Stimulated activated naive CD8-positive, alpha-beta T cell treated with anti-CD3 and anti-CD28 coated beads, Interleukin-15, Interleukin-2, amounts not matched to agents 100 ng/mL and 50 ng/mL, for 24 hours (primary cell): ENCODE measurements around the gene TMED7.
A peak's percentile ranks its signal among the peaks of the same experiment; 100 is the strongest.

Experiments used
- H3K27ac Mint-ChIP-seq: one replicate; pipeline ENCODE4 v1.8.0; 2021; ENCODE audit warnings: mild to moderate bottlenecking, mixed read lengths
- H3K27me3 Mint-ChIP-seq: one replicate; pipeline ENCODE4 v1.8.0; 2021; ENCODE audit warnings: mixed read lengths
- H3K36me3 Mint-ChIP-seq: one replicate; pipeline ENCODE4 v1.8.0; 2021; ENCODE audit warnings: low read depth, mixed read lengths
- H3K4me1 Mint-ChIP-seq: one replicate; pipeline ENCODE4 v1.8.0; 2021; ENCODE audit warnings: low read depth, mixed read lengths
- H3K4me3 Mint-ChIP-seq: one replicate; pipeline ENCODE4 v1.8.0; 2021; ENCODE audit warnings: mild to moderate bottlenecking, mixed read lengths
- H3K9me3 Mint-ChIP-seq: one replicate; pipeline ENCODE4 v1.8.0; 2021; ENCODE audit warnings: mixed read lengths

TMED7 gene

DNA sequence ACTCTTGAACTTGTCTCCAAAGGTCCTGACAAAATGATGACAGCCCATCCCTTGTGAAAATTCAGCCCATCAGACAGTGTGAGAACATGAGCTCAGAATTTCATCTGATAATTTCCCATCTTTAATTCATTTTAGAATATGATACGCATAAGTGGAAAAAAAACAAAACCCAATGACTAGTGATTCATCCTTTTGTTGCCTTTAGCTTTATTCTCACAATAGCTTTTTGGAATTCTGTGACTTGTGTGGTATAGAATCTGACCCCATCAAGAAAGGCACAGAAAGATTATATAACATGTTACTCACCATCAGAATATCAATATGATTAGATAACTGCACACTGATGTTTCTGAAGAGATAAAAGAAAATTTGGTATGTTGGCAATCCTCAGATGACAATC is 16.1 kb upstream of the TMED7 start:
- peaks cover 55% of the 10 kb centered on the region for H3K27me3 Mint-ChIP-seq
- H3K4me3 Mint-ChIP-seq, result no peak overlapping the region
- no peak overlapping the region for H3K27ac Mint-ChIP-seq
- H3K4me1 Mint-ChIP-seq, result peaks cover 21% of the 10 kb centered on the region
- H3K9me3 Mint-ChIP-seq, result no peaks in the 10 kb centered on the region
- H3K36me3 Mint-ChIP-seq, result no peaks in the 10 kb centered on the region

DNA sequence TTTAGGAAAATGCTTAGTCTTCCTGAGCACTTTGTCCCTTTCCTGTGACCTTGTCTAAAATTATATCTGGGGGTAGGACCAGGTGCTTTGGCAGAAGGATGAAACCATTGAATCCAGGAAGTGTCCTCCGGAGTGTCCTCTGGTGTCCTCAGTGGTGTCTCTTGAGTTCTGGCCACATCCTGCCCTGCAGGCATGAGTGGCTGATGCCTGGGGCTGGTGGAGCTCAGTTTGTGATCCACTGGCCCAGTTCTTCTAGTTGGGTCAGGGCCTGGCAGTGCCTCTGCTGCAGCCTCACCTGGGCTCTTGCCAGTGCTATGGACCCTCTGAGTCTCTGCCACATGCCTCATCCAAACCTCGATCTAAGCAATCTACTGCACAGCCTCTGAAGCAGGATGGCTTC is 14.4 kb upstream of the TMED7 start:
- Mint-ChIP-seq H3K27me3 (peaks cover 60% of the 10 kb centered on the region), H3K4me1 (peaks cover 37% of the 10 kb centered on the region), H3K36me3 (no peaks in the 10 kb centered on the region), H3K9me3 (no peaks in the 10 kb centered on the region), H3K27ac (no peak overlapping the region), H3K4me3 (no peak overlapping the region)

DNA sequence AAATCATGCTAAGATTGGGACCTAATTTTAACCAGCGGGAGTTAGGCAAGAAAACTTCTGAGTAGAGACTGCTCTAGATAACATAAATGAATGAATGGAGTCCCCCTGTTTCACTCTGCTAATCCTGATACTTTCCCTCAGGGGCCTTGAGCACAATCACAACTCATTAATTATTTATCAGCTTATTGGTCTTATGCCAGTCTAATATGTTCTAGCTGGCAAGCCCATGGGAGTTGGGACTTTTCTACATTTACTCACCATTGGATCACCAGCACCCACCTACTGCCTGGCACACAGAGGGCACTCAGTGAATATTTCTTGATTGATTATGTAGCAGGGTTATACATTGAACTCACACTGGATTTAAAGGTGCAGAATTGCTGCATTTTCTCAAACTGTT is 13.5 kb upstream of the TMED7 start:
- no peak overlapping the region for H3K4me3 Mint-ChIP-seq
- peaks cover 54% of the 10 kb centered on the region for H3K27me3 Mint-ChIP-seq
- H3K36me3 Mint-ChIP-seq, result no peaks in the 10 kb centered on the region
- peaks cover 42% of the 10 kb centered on the region for H3K4me1 Mint-ChIP-seq
- H3K9me3 Mint-ChIP-seq, result no peaks in the 10 kb centered on the region
- H3K27ac Mint-ChIP-seq, result no peak overlapping the region

DNA sequence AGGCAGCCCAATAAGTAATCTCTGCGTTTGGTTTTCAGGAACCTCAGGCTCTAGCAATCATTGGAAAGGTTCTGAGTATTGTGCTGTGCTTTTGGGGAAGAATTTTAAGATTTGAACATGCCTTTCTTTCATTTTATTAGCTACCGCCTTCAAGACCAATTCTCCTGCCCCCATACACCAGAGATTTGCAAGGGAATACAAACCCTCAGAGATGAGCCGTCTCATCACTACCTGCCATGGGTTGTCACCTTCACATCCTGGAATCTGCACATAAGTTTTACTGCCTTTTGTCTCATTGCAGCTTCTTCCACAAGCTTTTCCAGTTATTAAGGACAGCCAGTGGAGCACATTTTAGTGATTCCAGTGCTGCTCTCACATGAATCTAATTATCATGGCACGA is 11.7 kb upstream of the TMED7 start:
- no peaks in the 10 kb centered on the region for H3K36me3 Mint-ChIP-seq
- no peak overlapping the region for H3K27ac Mint-ChIP-seq
- peaks cover 47% of the 10 kb centered on the region for H3K27me3 Mint-ChIP-seq
- no peaks in the 10 kb centered on the region for H3K9me3 Mint-ChIP-seq
- H3K4me3 Mint-ChIP-seq, result no peak overlapping the region
- peaks cover 50% of the 10 kb centered on the region for H3K4me1 Mint-ChIP-seq

DNA sequence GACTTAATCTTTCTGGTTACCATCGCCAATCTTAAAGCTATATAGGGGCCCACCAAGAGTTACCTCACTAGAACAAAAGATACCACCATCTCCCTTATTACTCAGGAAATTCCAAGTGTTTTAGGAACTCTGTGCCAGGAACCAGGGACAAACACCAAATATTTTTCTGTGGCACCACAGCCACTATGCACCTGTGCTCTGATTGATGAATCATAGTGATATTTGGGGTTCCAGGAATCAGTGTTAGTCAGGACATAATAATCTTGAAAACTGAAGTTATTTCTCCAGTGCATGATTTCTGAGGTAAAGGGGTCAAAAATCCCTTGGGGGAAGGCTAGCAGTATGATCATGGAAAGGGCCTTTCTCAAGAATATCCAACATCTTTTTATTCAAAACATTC is 10.2 kb upstream of the TMED7 start:
- Mint-ChIP-seq H3K27ac (no peak overlapping the region), H3K4me1 (peaks cover 50% of the 10 kb centered on the region), H3K36me3 (no peaks in the 10 kb centered on the region), H3K4me3 (peak overlapping the region; percentile 23), H3K9me3 (no peaks in the 10 kb centered on the region), H3K27me3 (peaks cover 48% of the 10 kb centered on the region)

DNA sequence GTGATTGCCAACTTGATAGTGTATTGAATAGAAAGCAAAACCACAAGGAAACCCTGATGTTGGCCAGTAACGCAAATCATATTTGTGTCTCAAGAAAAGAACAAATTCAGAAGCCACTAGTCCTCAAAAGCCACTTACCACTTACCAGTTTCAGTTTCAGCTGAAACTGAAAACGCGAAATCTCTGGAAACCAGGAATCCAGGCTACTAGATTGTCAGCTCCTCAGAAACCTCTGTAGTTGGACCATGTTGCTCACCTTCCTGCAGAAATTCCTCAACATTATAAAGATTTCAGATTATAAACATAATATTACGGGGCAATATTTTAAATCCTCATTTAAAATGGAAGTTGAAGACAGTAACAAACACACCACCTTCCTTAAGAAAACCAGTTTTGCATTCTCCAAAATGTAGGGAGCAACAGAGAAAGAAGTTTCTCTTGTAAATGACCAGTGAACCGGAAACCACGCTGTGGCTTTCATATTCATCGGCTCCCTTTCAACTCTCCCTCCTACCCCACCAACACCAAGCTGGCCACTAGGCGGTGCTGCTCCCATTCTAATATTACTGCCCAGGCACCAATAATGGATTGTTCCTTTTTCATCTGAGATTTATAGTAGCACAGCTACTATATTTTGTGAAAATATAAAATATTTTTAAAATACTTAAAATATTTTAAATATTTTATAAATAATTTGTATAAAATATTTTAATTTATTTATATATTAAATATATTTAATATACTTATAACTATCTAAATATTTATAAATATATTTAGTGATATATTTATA is 8.7 kb upstream of the TMED7 start:
- H3K27ac Mint-ChIP-seq, result peak overlapping the region; percentile 61

DNA sequence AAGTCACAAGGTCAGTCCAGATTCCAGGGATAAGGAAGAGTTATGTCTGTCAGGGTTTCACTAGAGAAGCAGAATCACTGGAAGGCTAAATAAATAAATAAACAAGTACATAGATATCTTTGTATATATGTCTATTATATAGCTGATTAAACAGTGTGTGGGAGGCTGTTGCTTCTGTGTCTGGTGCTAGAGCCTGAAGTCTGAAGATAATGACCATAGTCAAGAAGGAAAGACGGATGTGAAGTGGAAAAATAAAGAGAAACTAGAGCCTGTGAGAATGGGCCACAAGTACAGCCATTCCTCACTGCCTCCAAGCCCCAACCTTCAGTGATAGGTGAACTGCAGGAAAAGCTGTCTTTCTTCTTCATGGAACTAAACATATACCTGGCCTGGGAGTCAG is 4.1 kb upstream of the TMED7 start:
- H3K36me3 Mint-ChIP-seq, result no peaks in the 10 kb centered on the region
- H3K27ac Mint-ChIP-seq, result no peak overlapping the region
- peaks cover 24% of the 10 kb centered on the region for H3K4me1 Mint-ChIP-seq
- H3K9me3 Mint-ChIP-seq, result no peaks in the 10 kb centered on the region
- peaks cover 11% of the 10 kb centered on the region for H3K27me3 Mint-ChIP-seq
- H3K4me3 Mint-ChIP-seq, result no peak overlapping the region

More for the DNA sequence above, 8.7 kb upstream of the TMED7 start:
- no peaks in the 10 kb centered on the region for H3K9me3 Mint-ChIP-seq
- H3K4me3 Mint-ChIP-seq, result peak overlapping the region; percentile 65
- H3K4me1 Mint-ChIP-seq, result peaks cover 50% of the 10 kb centered on the region
- H3K27me3 Mint-ChIP-seq, result peaks cover 39% of the 10 kb centered on the region
- H3K36me3 Mint-ChIP-seq, result no peaks in the 10 kb centered on the region

DNA sequence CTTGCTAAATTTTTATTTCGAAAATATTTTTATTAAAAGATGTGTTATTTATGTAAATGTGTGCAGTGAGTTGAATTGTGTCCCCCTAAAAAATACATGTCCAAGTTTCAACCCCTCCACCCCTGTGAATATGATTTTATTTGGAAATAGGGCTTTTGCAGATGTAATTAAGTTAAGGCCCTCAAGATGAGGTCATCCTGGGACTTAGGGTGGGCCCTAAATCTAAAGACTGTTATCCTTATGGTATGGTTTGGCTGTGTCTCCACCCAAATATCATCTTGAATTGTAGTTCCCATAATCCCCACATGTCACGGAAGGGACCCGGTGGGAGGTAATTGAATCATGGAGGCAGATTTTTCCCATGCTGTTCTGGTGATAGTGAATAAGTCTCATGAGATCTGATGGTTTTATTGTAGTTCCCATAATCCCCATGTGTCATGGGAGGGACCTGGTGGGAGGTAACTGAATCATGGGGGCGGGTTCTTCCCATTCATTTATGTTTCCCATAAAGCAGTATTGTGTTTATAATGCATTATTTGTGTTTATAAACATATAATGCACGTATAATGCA is 1.5 kb upstream of the TMED7 start:
- Mint-ChIP-seq H3K4me3 (peak overlapping the region; percentile 20), H3K9me3 (no peaks in the 10 kb centered on the region), H3K27ac (no peak overlapping the region), H3K36me3 (peaks cover 4% of the 10 kb centered on the region), H3K27me3 (peaks cover 3% of the 10 kb centered on the region), H3K4me1 (peaks cover 21% of the 10 kb centered on the region)

DNA sequence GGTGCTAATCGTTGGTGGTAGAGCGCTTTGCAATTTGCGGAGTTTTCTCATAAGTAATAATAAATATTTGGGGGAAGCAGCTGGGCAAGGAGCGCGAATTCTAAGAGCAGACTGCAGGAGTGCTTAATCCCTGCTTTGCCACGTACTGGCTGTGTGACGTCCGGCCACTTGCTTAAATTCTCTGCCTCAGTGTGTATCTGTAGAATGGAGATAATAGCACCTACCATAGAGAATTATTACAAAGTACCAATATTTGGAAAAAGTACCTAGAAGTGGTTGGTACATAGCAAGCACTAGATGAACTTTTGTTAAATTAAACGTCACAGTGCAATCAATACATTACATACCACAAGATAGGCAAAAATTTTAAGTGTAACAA is 598 bp upstream of the TMED7 start:
- H3K9me3 Mint-ChIP-seq, result no peaks in the 10 kb centered on the region
- peak overlapping the region; percentile 78 for H3K27ac Mint-ChIP-seq
- H3K27me3 Mint-ChIP-seq, result no peaks in the 10 kb centered on the region

DNA sequence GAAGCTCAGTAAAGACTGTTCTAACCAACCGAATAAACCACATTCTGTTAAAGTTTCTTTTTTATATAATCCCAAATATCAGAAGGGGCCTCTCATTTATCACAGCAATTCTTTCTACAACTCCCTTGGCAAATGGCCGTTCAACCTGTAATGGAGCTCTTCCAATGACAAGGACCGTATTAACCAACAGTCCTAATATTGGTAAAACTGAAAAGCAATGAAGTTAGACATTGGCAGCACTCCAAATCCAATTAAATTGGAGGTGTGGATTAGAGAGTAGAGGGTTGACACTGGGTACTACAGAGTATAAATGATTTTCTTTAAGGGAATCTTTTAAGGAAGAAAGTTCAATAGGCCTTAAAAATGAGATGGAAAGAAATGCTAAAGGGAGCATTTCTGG is 842 bp downstream of the TMED7 start:
- Mint-ChIP-seq H3K4me3 (no peak overlapping the region), H3K9me3 (no peaks in the 10 kb centered on the region), H3K36me3 (peaks cover 24% of the 10 kb centered on the region), H3K27ac (peak overlapping the region; percentile 79), H3K4me1 (peaks cover 32% of the 10 kb centered on the region), H3K27me3 (no peaks in the 10 kb centered on the region)

More for the DNA sequence above, 598 bp upstream of the TMED7 start:
- no peak overlapping the region for H3K4me3 Mint-ChIP-seq
- H3K4me1 Mint-ChIP-seq, result peaks cover 29% of the 10 kb centered on the region
- H3K36me3 Mint-ChIP-seq, result peaks cover 11% of the 10 kb centered on the region

DNA sequence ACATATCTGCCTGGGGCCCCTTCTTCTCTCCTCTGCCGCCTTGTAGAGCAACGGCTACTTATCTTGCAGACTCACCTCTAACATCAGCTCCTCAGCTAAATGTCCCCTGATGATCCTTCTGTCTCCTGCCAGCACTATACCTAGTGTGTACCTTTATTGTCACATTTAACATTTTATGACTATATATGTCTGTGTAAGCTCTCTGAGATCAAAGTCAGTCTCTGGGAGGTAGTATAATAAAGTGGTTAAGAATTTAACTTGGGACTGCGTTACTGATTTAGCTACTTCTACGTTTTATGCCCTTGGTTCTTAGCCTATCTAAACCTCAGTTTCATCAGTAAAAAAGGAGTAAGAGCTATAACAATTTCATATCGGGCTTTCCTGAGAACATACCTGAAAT is 2.2 kb downstream of the TMED7 start:
- no peak overlapping the region for H3K4me3 Mint-ChIP-seq
- no peaks in the 10 kb centered on the region for H3K27me3 Mint-ChIP-seq
- H3K9me3 Mint-ChIP-seq, result no peaks in the 10 kb centered on the region
- no peak overlapping the region for H3K27ac Mint-ChIP-seq
- H3K36me3 Mint-ChIP-seq, result peaks cover 35% of the 10 kb centered on the region
- peaks cover 32% of the 10 kb centered on the region for H3K4me1 Mint-ChIP-seq

DNA sequence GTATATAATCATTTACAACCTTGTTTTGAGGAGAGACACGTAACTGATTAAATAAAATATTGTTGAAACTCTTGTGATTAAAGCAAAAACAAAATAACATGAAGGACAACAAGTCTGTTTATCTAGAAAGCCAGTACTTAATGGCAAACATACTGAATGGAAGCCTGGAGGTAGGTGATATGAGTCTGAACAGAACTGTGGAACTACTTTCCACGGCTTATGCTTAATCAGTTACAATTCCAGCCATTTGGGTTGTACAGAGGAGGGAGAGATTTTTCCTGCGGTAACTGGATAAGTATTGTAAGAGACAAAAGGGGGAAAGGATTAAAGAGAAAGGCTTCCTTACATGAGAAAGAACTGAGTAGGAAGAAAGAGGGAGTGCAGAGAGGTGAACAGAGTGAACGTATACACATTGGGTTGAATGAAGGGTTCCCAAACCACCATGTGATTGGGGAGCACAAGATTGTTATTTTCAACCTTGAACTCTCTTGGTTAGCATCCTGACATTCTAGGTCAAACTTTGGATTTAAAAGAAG is 4.4 kb downstream of the TMED7 start:
- H3K36me3 Mint-ChIP-seq, result peaks cover 54% of the 10 kb centered on the region
- H3K27ac Mint-ChIP-seq, result no peak overlapping the region
- peak overlapping the region; percentile 5 for H3K4me3 Mint-ChIP-seq
- H3K27me3 Mint-ChIP-seq, result no peaks in the 10 kb centered on the region
- peaks cover 29% of the 10 kb centered on the region for H3K4me1 Mint-ChIP-seq
- no peaks in the 10 kb centered on the region for H3K9me3 Mint-ChIP-seq

DNA sequence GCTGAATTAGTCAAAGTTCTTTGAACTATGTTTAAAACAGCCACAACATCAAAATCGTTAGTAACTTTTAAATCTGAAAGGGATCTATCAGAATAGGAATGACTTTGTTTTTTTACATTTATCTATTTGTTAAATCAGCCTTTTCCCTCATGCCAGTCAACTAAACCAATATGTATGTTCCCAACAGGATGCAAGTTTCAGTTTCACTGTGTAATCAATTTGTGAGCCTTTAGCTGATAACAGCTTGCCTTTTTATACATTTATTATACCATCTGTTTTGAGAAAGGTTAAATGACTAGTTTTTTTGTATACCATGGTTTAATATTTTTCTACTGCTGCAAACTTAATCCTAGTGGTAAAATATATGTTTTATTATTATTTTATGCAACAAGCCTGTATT is 8.9 kb downstream of the TMED7 start:
- no peak overlapping the region for H3K27ac Mint-ChIP-seq
- H3K27me3 Mint-ChIP-seq, result no peaks in the 10 kb centered on the region
- H3K4me3 Mint-ChIP-seq, result no peak overlapping the region
- peaks cover 83% of the 10 kb centered on the region for H3K36me3 Mint-ChIP-seq
- H3K4me1 Mint-ChIP-seq, result peaks cover 14% of the 10 kb centered on the region
- no peaks in the 10 kb centered on the region for H3K9me3 Mint-ChIP-seq

DNA sequence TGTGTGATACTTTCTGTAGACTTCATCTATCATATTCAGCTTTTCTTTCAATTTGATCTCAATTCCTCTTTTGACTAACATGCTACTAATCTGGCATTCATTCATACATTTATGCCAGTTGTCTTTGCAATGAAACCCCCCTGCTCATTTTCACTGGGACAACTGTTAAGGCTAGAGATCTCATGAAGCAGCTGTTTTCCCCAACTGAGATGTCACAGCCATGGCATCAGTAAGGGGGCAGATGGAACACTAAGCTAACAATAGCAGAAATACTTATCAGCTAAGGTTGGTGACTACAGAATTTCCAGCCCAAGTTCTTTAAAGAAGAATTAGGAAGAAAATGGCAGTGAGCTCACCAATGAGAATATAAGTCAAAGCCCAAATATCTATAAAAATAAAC is 9.4 kb downstream of the TMED7 start:
- no peak overlapping the region for H3K27ac Mint-ChIP-seq
- H3K27me3 Mint-ChIP-seq, result no peaks in the 10 kb centered on the region
- H3K36me3 Mint-ChIP-seq, result peaks cover 85% of the 10 kb centered on the region
- no peaks in the 10 kb centered on the region for H3K9me3 Mint-ChIP-seq
- H3K4me1 Mint-ChIP-seq, result peaks cover 11% of the 10 kb centered on the region
- H3K4me3 Mint-ChIP-seq, result no peak overlapping the region

DNA sequence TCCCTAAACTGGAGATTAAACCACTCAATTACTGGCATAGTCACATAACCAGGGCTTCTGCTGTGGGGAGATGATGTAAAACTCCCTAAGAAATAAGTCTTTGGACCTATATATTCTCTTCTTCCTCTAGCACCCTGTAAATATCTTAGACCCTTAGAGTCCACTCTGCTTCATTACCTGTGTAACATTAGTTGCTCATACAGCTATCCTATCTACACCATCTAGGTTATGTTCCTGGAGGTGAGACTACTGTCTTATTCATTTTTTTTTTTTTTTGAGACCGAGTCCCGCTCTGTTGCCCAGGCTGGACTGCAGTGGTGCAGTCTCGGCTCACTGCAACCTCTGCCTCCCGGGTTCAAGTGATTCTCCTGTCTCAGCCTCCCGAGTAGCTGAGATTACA is 14.0 kb downstream of the TMED7 start:
- H3K36me3 Mint-ChIP-seq, result peaks cover 54% of the 10 kb centered on the region
- H3K4me3 Mint-ChIP-seq, result no peak overlapping the region
- H3K9me3 Mint-ChIP-seq, result no peaks in the 10 kb centered on the region
- peaks cover 18% of the 10 kb centered on the region for H3K4me1 Mint-ChIP-seq
- H3K27me3 Mint-ChIP-seq, result no peaks in the 10 kb centered on the region
- H3K27ac Mint-ChIP-seq, result no peak overlapping the region
